Activated T-cell treated with anti-CD3 and anti-CD28 coated beads, Interleukin-2, amount 50 U/mL, for 72 hours (primary cell): Measurements from ENCODE around the gene SCFD2. TPM values are rescaled to one million over a fixed set of nuclear protein-coding genes. Genes with fewer than 3 reads are reported as not detected.

Experiments
- total RNA-seq, 2 donors: library from RNA; stranded (reverse); gene quantifications; one replicate each; pipeline ENCODE4 v1.2.3, GENCODE V29; 2022

SCFD2 gene
- total RNA-seq, 2 donors from 2014 or later, result 15.5 to 17.6 TPM

Other genes with a start within 250 kb of the SCFD2 start
- 100 to 1,000 TPM; 116 to 139 TPM for gene FIP1L1, start 11.6 kb upstream of the SCFD2 start, total RNA-seq
- under 1 TPM in 1 of 2 donors, not detected in 1; 0.46 TPM for gene LNX1, start 225.4 kb upstream of the SCFD2 start, total RNA-seq